CD4-positive, CD25-positive, alpha-beta regulatory T cell (primary cell): Measurements from ENCODE around the gene BACH2. TPM values are rescaled to one million over a fixed set of nuclear protein-coding genes. Genes with fewer than 3 reads are reported as not detected.

Experiments used
- ATAC-seq, 2 donors: fragments of 150-1000 bp; cut with Tn5 transposase; one replicate each; pipeline ENCODE4 v1.10.0; 2021; ENCODE audit warnings: low read depth in 2 of 2, moderate number of reproducible peaks in 2 of 2, moderate library complexity in 1 of 2
- DNase-seq, 3 donors: peaks; one replicate each; pipeline versions ENCODE4 v3.0.0 to v3.0.0-alpha.2; 2012 to 2022; ENCODE audit warnings: mixed read lengths in 1 of 3
- H3K27ac ChIP-seq: one replicate; pipeline ENCODE4 v1.7.0; 2013; ENCODE audit warnings: mild to moderate bottlenecking, low read length; ENCODE audit not compliant: insufficient read depth, poor library complexity, severe bottlenecking
- H3K27me3 ChIP-seq: one replicate; pipeline ENCODE4 v1.7.0; 2013; ENCODE audit warnings: low read length; ENCODE audit not compliant: control insufficient read depth, insufficient read depth
- H3K36me3 ChIP-seq: one replicate; pipeline ENCODE4 v1.7.0; 2013; ENCODE audit warnings: mild to moderate bottlenecking, low read length, moderate library complexity; ENCODE audit not compliant: control insufficient read depth, insufficient read depth
- H3K4me1 ChIP-seq: 2 replicates; pipeline ENCODE4 v1.7.0; 2013; ENCODE audit warnings: mild to moderate bottlenecking, low read length; ENCODE audit not compliant: insufficient read depth, control insufficient read depth, poor library complexity, severe bottlenecking
- H3K4me3 ChIP-seq: one replicate; pipeline ENCODE4 v1.7.0; 2013; ENCODE audit warnings: low read depth, mild to moderate bottlenecking, low read length, moderate library complexity
- H3K9me3 ChIP-seq, 2 experiments: 1 replicate in 1 of 2; 2 replicates in 1 of 2; pipeline ENCODE4 v1.7.0; 2013; ENCODE audit warnings: low read length in 2 of 2, mild to moderate bottlenecking in 1 of 2, moderate library complexity in 1 of 2; ENCODE audit not compliant: control insufficient read depth in 2 of 2
- H3K27ac Mint-ChIP-seq, 3 donors: one replicate each; pipeline ENCODE4 v1.8.0; 2020 to 2022; ENCODE audit warnings: mild to moderate bottlenecking in 3 of 3, mixed read lengths in 3 of 3, moderate library complexity in 2 of 3
- H3K27me3 Mint-ChIP-seq: one replicate; pipeline ENCODE4 v1.8.0; 2022; ENCODE audit warnings: mild to moderate bottlenecking, mixed read lengths
- H3K36me3 Mint-ChIP-seq: one replicate; pipeline ENCODE4 v1.8.0; 2020; ENCODE audit warnings: mixed read lengths
- H3K4me1 Mint-ChIP-seq, 4 donors: one replicate each; pipeline ENCODE4 v1.8.0; 2020 to 2022; ENCODE audit warnings: mixed read lengths in 4 of 4, mild to moderate bottlenecking in 1 of 4
- H3K4me3 Mint-ChIP-seq, 4 donors: one replicate each; pipeline ENCODE4 v1.8.0; 2020 to 2022; ENCODE audit warnings: mild to moderate bottlenecking in 4 of 4, mixed read lengths in 4 of 4, moderate library complexity in 3 of 4
- H3K9me3 Mint-ChIP-seq, 7 donors: one replicate each; pipeline ENCODE4 v1.8.0; 2020 to 2022; ENCODE audit warnings: mixed read lengths in 7 of 7, mild to moderate bottlenecking in 3 of 7, moderate library complexity in 2 of 7
- polyA plus RNA-seq, 4 donors: library from polyadenylated mRNA; unstranded; fragments of 300-500 nt; fragmentation: Illumina TruSeq; gene quantifications; one replicate each; pipeline ENCODE4 v1.2.3, GENCODE V29; 2021
- total RNA-seq: library from RNA; stranded (reverse); gene quantifications from one replicate; pipeline ENCODE4 v1.2.3, GENCODE V29; 2022

Gene BACH2
- total and polyA plus RNA-seq, 5 donors from 2014 or later: 3.8 to 51.3 (median 7.1) TPM

GRCh38 chr6:90274451-90275030 is 22.1 kb downstream of the BACH2 start:
- peak overlapping the region; percentile 96 to 99 (median 99) for H3K27ac Mint-ChIP-seq
- peaks cover 35% of the 10 kb centered on the region for H3K4me1 ChIP-seq

GRCh38 chr6:90273863-90274262 is 22.8 kb downstream of the BACH2 start:
- Histone ChIP-seq H3K9me3 (no peaks in the 10 kb centered on the region), H3K4me3 (peak overlapping the region; percentile 35), H3K27me3 (no peaks in the 10 kb centered on the region), H3K36me3 (peaks cover 3% of the 10 kb centered on the region), H3K4me1 (peaks cover 35% of the 10 kb centered on the region), H3K27ac (peak overlapping the region; percentile 92)
- Mint-ChIP-seq H3K36me3 (peaks cover 16% of the 10 kb centered on the region), H3K4me1 (peaks cover 28 to 88% (median 48%) of the 10 kb centered on the region in 4 donors), H3K9me3 (peaks cover 0 to 9% (median 0%) of the 10 kb centered on the region in 7 donors), H3K4me3 (peak overlapping the region; percentile 7 to 85 (median 62)), H3K27me3 (peaks cover 56% of the 10 kb centered on the region), H3K27ac (peak overlapping the region; percentile 96 to 99 (median 99))
- DNase-seq: no peak
- no peak for ATAC-seq

More at GRCh38 chr6:90274451-90275030, 22.1 kb downstream of the BACH2 start:
- H3K4me1 Mint-ChIP-seq: peaks cover 28 to 89% (median 46%) of the 10 kb centered on the region in 4 donors
- peaks cover 3% of the 10 kb centered on the region for H3K36me3 ChIP-seq
- DNase-seq (peak; percentile 79 to 95 (median 95)), ATAC-seq (peak; percentile 99)
- peak overlapping the region; percentile 7 to 85 (median 62) for H3K4me3 Mint-ChIP-seq
- H3K9me3 Mint-ChIP-seq: peaks cover 0 to 9% (median 0%) of the 10 kb centered on the region in 7 donors
- H3K36me3 Mint-ChIP-seq: peaks cover 16% of the 10 kb centered on the region
- peak overlapping the region; percentile 92 for H3K27ac ChIP-seq
- peak overlapping the region; percentile 35 for H3K4me3 ChIP-seq
- H3K27me3 Mint-ChIP-seq: peaks cover 52% of the 10 kb centered on the region
- H3K27me3 ChIP-seq: no peaks in the 10 kb centered on the region
- H3K9me3 ChIP-seq: no peaks in the 10 kb centered on the region

GRCh38 chr6:90272895-90273294 is 23.7 kb downstream of the BACH2 start:
- DNase-seq (no peak), ATAC-seq (no peak)
- H3K27ac ChIP-seq: peak overlapping the region; percentile 92
- H3K9me3 ChIP-seq: no peaks in the 10 kb centered on the region
- peaks cover 22 to 85% (median 49%) of the 10 kb centered on the region in 4 donors for H3K4me1 Mint-ChIP-seq
- H3K4me1 ChIP-seq: peaks cover 35% of the 10 kb centered on the region
- peak overlapping the region in 2 of 4 donors; percentile 19 to 71 for H3K4me3 Mint-ChIP-seq
- peaks cover 49% of the 10 kb centered on the region for H3K27me3 Mint-ChIP-seq
- H3K27ac Mint-ChIP-seq: peak overlapping the region; percentile 72 to 99 (median 99)
- peaks cover 0 to 9% (median 0%) of the 10 kb centered on the region in 7 donors for H3K9me3 Mint-ChIP-seq
- peaks cover 3% of the 10 kb centered on the region for H3K36me3 ChIP-seq
- H3K4me3 ChIP-seq: no peak overlapping the region
- H3K36me3 Mint-ChIP-seq: peaks cover 16% of the 10 kb centered on the region
- H3K27me3 ChIP-seq: no peaks in the 10 kb centered on the region

- peak in 1 of 3 donors; percentile 35 for DNase-seq
- peaks cover 38% of the 10 kb centered on the region for H3K4me1 ChIP-seq
Measured at GRCh38 chr6:90271831-90272230, 24.8 kb downstream of the BACH2 start.

GRCh38 chr6:90269334-90269733 is 27.3 kb downstream of the BACH2 start:
- no peak for DNase-seq
- Mint-ChIP-seq H3K27ac (peak overlapping the region in 1 of 3 donors; percentile 25), H3K36me3 (peaks cover 28% of the 10 kb centered on the region)

More at GRCh38 chr6:90271831-90272230, 24.8 kb downstream of the BACH2 start:
- Histone ChIP-seq H3K4me3 (no peak overlapping the region), H3K36me3 (peaks cover 3% of the 10 kb centered on the region), H3K9me3 (no peaks in the 10 kb centered on the region), H3K27me3 (no peaks in the 10 kb centered on the region), H3K27ac (peak overlapping the region; percentile 56)
- Mint-ChIP-seq H3K4me3 (peak overlapping the region; percentile 2 to 72 (median 40)), H3K9me3 (peaks cover 0 to 9% (median 0%) of the 10 kb centered on the region in 7 donors), H3K36me3 (peaks cover 20% of the 10 kb centered on the region), H3K27me3 (peaks cover 52% of the 10 kb centered on the region), H3K4me1 (peaks cover 18 to 86% (median 52%) of the 10 kb centered on the region in 4 donors), H3K27ac (peak overlapping the region; percentile 66 to 99 (median 93))
- ATAC-seq: no peak

GRCh38 chr6:90268178-90268577 is 28.5 kb downstream of the BACH2 start:
- Histone ChIP-seq H3K4me1 (peaks cover 32% of the 10 kb centered on the region), H3K36me3 (peaks cover 3% of the 10 kb centered on the region)
- H3K9me3 Mint-ChIP-seq: peaks cover 0 to 9% (median 0%) of the 10 kb centered on the region in 7 donors

More at GRCh38 chr6:90269334-90269733, 27.3 kb downstream of the BACH2 start:
- no peak for ATAC-seq
- no peak overlapping the region for H3K27ac ChIP-seq
- peaks cover 3% of the 10 kb centered on the region for H3K36me3 ChIP-seq
- Mint-ChIP-seq H3K9me3 (peaks cover 0 to 9% (median 0%) of the 10 kb centered on the region in 7 donors), H3K4me3 (no peak overlapping the region), H3K27me3 (peaks cover 56% of the 10 kb centered on the region), H3K4me1 (peaks cover 7 to 89% (median 57%) of the 10 kb centered on the region in 4 donors)
- no peak overlapping the region for H3K4me3 ChIP-seq
- H3K9me3 ChIP-seq: no peaks in the 10 kb centered on the region
- H3K4me1 ChIP-seq: peaks cover 35% of the 10 kb centered on the region
- no peaks in the 10 kb centered on the region for H3K27me3 ChIP-seq

GRCh38 chr6:90266905-90267621 is 29.6 kb downstream of the BACH2 start:
- H3K36me3 Mint-ChIP-seq: peaks cover 32% of the 10 kb centered on the region
- peak; percentile 70 to 78 for ATAC-seq
- Histone ChIP-seq H3K4me3 (peak overlapping the region; percentile 16), H3K27ac (peak overlapping the region; percentile 71), H3K36me3 (peaks cover 3% of the 10 kb centered on the region), H3K27me3 (no peaks in the 10 kb centered on the region), H3K4me1 (peaks cover 21% of the 10 kb centered on the region), H3K9me3 (no peaks in the 10 kb centered on the region)
- H3K4me1 Mint-ChIP-seq: peaks cover 4 to 75% (median 43%) of the 10 kb centered on the region in 4 donors
- peak overlapping the region; percentile 87 to 98 (median 94) for H3K27ac Mint-ChIP-seq
- DNase-seq: peak; percentile 10 to 74 (median 73)
- H3K4me3 Mint-ChIP-seq: peak overlapping the region; percentile 44 to 86 (median 48)
- peaks cover 48% of the 10 kb centered on the region for H3K27me3 Mint-ChIP-seq
- H3K9me3 Mint-ChIP-seq: peaks cover 0 to 9% (median 0%) of the 10 kb centered on the region in 7 donors

More at GRCh38 chr6:90268178-90268577, 28.5 kb downstream of the BACH2 start:
- Mint-ChIP-seq H3K27ac (peak overlapping the region; percentile 69 to 78 (median 76)), H3K4me3 (no peak overlapping the region), H3K36me3 (peaks cover 33% of the 10 kb centered on the region), H3K27me3 (peaks cover 55% of the 10 kb centered on the region), H3K4me1 (peaks cover 4 to 84% (median 51%) of the 10 kb centered on the region in 4 donors)
- H3K9me3 ChIP-seq: no peaks in the 10 kb centered on the region
- no peak overlapping the region for H3K4me3 ChIP-seq
- no peak overlapping the region for H3K27ac ChIP-seq
- no peak for ATAC-seq
- DNase-seq: no peak
- no peaks in the 10 kb centered on the region for H3K27me3 ChIP-seq
